NT2/D1 (cell line): ENCODE data around the gene OR5L2.
"Not testable (repeated sequence)": the region's sequence is repeated elsewhere in the genome, so short reads cannot be mapped to it uniquely, and the experiment has no call there.

Experiments
- DNase-seq: peaks from one replicate; pipeline ENCODE4 v3.0.0-alpha.2; 2011; ENCODE audit warnings: low read depth, low spot score
- H3K27me3 ChIP-seq: 2 replicates; pipeline ENCODE4 v1.6.0; 2011; ENCODE audit warnings: mild to moderate bottlenecking; ENCODE audit not compliant: insufficient read length, insufficient read depth
- H3K36me3 ChIP-seq: 2 replicates; pipeline ENCODE4 v1.6.1; 2011; ENCODE audit warnings: mild to moderate bottlenecking, low read length, mixed read lengths; ENCODE audit not compliant: insufficient read depth, insufficient read length
- H3K4me1 ChIP-seq: 2 replicates; pipeline ENCODE4 v1.5.1; 2011; ENCODE audit not compliant: insufficient read depth, insufficient read length
- H3K4me3 ChIP-seq: 2 replicates; pipeline ENCODE4 v1.5.1; 2011; ENCODE audit warnings: low read depth; ENCODE audit not compliant: insufficient read length
- H3K9ac ChIP-seq: 2 replicates; pipeline ENCODE4 v1.6.0; 2011; ENCODE audit warnings: low read depth; ENCODE audit not compliant: insufficient read length
- H3K9me3 ChIP-seq: 2 replicates; pipeline ENCODE4 v1.5.1; 2011; ENCODE audit warnings: mild to moderate bottlenecking, low read length; ENCODE audit not compliant: insufficient read depth
- SUZ12 ChIP-seq: IDR thresholded peaks from 2 replicates; pipeline ENCODE4 v1.6.1; 2011; ENCODE audit not compliant: insufficient read length, insufficient read depth; ENCODE audit errors: extremely low read depth
- YY1 ChIP-seq: IDR thresholded peaks from 2 replicates; pipeline ENCODE4 v1.6.1; 2011; ENCODE audit not compliant: insufficient read length, insufficient read depth
- ZNF274 ChIP-seq: IDR thresholded peaks from 2 replicates; pipeline ENCODE4 v1.6.1; 2011; ENCODE audit warnings: mild to moderate bottlenecking, low read depth, low read length

The OR5L2 gene

GRCh38 chr11:55847453-55847852 lies 20.4 kb downstream of the OR5L2 start:
- H3K9ac ChIP-seq: no peak overlapping the region
- no peak overlapping the region for H3K4me3 ChIP-seq
- H3K27me3 ChIP-seq: no peaks in the 10 kb centered on the region
- H3K36me3 ChIP-seq: no peaks in the 10 kb centered on the region
- H3K4me1 ChIP-seq: no peaks in the 10 kb centered on the region
- TF ChIP-seq SUZ12 (no peak), YY1 (no peak), ZNF274 (no peak)
- no peak for DNase-seq
- no peaks in the 10 kb centered on the region for H3K9me3 ChIP-seq

- Histone ChIP-seq H3K36me3 (no peaks in the 10 kb centered on the region), H3K9me3 (no peaks in the 10 kb centered on the region)
- TF ChIP-seq ZNF274 (no peak), YY1 (no peak), SUZ12 (no peak)
Observed at GRCh38 chr11:55849037-55849436, 22.0 kb downstream of the OR5L2 start.

GRCh38 chr11:55852141-55852540 lies 25.1 kb downstream of the OR5L2 start:
- H3K9ac ChIP-seq: no peak overlapping the region
- TF ChIP-seq YY1 (no peak), ZNF274 (no peak), SUZ12 (no peak)
- H3K4me1 ChIP-seq: no peaks in the 10 kb centered on the region
- DNase-seq: no peak
- H3K27me3 ChIP-seq: no peaks in the 10 kb centered on the region
- no peaks in the 10 kb centered on the region for H3K9me3 ChIP-seq
- H3K4me3 ChIP-seq: no peak overlapping the region
- no peaks in the 10 kb centered on the region for H3K36me3 ChIP-seq

More at GRCh38 chr11:55849037-55849436, 22.0 kb downstream of the OR5L2 start:
- Histone ChIP-seq H3K4me3 (no peak overlapping the region), H3K9ac (no peak overlapping the region), H3K4me1 (no peaks in the 10 kb centered on the region), H3K27me3 (no peaks in the 10 kb centered on the region)
- DNase-seq: no peak

- no peak for DNase-seq
- Histone ChIP-seq H3K27me3 (no peaks in the 10 kb centered on the region), H3K36me3 (no peaks in the 10 kb centered on the region), H3K9ac (no peak overlapping the region), H3K4me1 (no peaks in the 10 kb centered on the region), H3K9me3 (no peaks in the 10 kb centered on the region), H3K4me3 (no peak overlapping the region)
- TF ChIP-seq SUZ12 (no peak), ZNF274 (no peak), YY1 (no peak)
Observed at GRCh38 chr11:55854704-55855103, 27.7 kb downstream of the OR5L2 start.

- not testable (repeated sequence) for H3K27me3 ChIP-seq, DNase-seq, H3K9ac ChIP-seq, H3K4me1 ChIP-seq, H3K36me3 ChIP-seq, H3K4me3 ChIP-seq, H3K9me3 ChIP-seq
Observed at GRCh38 chr11:55867354-55867753, 40.3 kb downstream of the OR5L2 start.

- Histone ChIP-seq H3K4me3 (peak overlapping the region; percentile 40), H3K9ac (peak overlapping the region; percentile 61)
- not testable (repeated sequence) for H3K36me3 ChIP-seq, H3K4me1 ChIP-seq, DNase-seq, H3K27me3 ChIP-seq, H3K9me3 ChIP-seq
Observed at GRCh38 chr11:55872731-55873130, 45.7 kb downstream of the OR5L2 start.

GRCh38 chr11:55873146-55873545 lies 46.1 kb downstream of the OR5L2 start:
- not testable (repeated sequence) for H3K27me3 ChIP-seq, H3K36me3 ChIP-seq, H3K9me3 ChIP-seq, DNase-seq, H3K4me1 ChIP-seq
- Histone ChIP-seq H3K9ac (peak overlapping the region; percentile 61), H3K4me3 (peak overlapping the region; percentile 40)
